Skeletal muscle tissue (tissue), 4 donors: ENCODE measurements around the gene CGN. TPM values are rescaled to one million over a fixed set of nuclear protein-coding genes. Genes with fewer than 3 reads are reported as not detected.
A peak's percentile ranks its signal among the peaks of the same experiment; 100 is the strongest.

Experiments used
- H3K27ac ChIP-seq: one replicate; pipeline ENCODE4 v1.7.0; 2013; ENCODE audit warnings: mild to moderate bottlenecking, low read depth, low read length, inconsistent platforms
- H3K27me3 ChIP-seq, 3 donors: one replicate each; pipeline ENCODE4 v1.7.0; 2013; ENCODE audit warnings: low read length in 3 of 3; ENCODE audit not compliant: control insufficient read depth in 3 of 3, insufficient read depth in 3 of 3
- H3K36me3 ChIP-seq, 3 donors: one replicate each; pipeline ENCODE4 v1.7.0; 2013; ENCODE audit warnings: low read length in 3 of 3; ENCODE audit not compliant: control insufficient read depth in 3 of 3, insufficient read depth in 3 of 3
- H3K4me1 ChIP-seq, 3 donors: one replicate each; pipeline ENCODE4 v1.7.0; 2013; ENCODE audit warnings: low read length in 3 of 3, mild to moderate bottlenecking in 3 of 3; ENCODE audit not compliant: control insufficient read depth in 3 of 3, insufficient read depth in 3 of 3
- H3K4me3 ChIP-seq, 3 donors: one replicate each; pipeline ENCODE4 v1.7.0; 2013; ENCODE audit warnings: low read length in 3 of 3
- H3K9ac ChIP-seq, 3 donors: one replicate each; pipeline ENCODE4 v1.7.0; 2013; ENCODE audit warnings: low read length in 3 of 3, mild to moderate bottlenecking in 3 of 3, moderate library complexity in 2 of 3, low read depth in 1 of 3
- H3K9me3 ChIP-seq, 3 donors: one replicate each; pipeline ENCODE4 v1.7.0; 2013; ENCODE audit warnings: low read length in 3 of 3; ENCODE audit not compliant: control insufficient read depth in 3 of 3
- total RNA-seq: library from RNA; depleted of rRNA; stranded (reverse); fragments of >200 nt; gene quantifications from one replicate; pipeline ENCODE4 v1.2.3, GENCODE V29; 2014
- donor health status: Osteomylitis.

CGN gene
- 0.52 TPM for total RNA-seq

DNA sequence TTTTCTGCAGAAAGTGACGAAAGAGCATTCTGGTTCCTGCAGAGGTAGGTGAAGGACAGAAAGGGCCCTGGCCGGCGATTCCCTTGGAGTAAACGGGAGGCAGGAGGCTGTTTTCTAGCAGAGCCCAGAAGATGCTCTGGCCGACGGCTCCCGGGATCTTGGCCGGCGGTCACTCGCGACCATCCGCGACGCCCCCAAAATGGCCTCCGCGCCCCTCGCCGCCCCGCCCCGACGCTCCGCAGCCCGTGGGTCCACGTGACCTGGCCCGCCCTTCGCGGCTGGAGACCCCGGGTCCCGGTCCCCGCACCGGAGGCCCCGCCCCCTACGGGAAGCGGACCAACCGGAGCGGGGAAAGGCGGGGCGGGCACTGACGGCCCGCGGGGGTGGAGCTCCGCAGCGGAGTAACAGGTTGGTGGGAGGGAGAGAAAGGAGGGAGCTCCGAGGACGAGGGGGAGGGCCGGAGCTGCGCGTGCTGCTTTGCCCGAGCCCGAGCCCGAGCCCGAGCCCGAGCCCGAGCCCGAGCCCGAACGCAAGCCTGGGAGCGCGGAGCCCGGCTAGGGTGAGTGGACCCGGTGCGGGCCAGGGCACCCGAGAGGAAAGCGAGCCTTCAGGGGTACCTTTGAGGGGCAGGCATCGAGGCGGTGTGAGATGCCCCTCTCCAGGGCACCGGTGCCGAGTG, at the start of gene CGN:
Gene CGN, plus strand, starts transcription at position 431 of the 679 bp plus-strand sequence. CDS start 7,133 bp downstream, outside the sequence.
- Histone ChIP-seq H3K36me3 (no peaks in the 10 kb centered on the region), H3K27ac (no peak within 1 kb of the TSS), H3K4me1 (peaks cover 11 to 15% (median 15%) of the 10 kb centered on the region in 3 donors), H3K9ac (peak within 1 kb of the TSS in 2 of 3 donors; percentile 50 to 64), H3K4me3 (peak within 1 kb of the TSS; percentile 59 to 69 (median 66)), H3K27me3 (peaks cover 19 to 27% (median 27%) of the 10 kb centered on the region in 3 donors), H3K9me3 (no peaks in the 10 kb centered on the region)

GRCh38 chr1:151461694-151462093, 49.5 kb upstream of the CGN start:
- no peak overlapping the region for H3K27ac ChIP-seq
- no peak overlapping the region for H3K9ac ChIP-seq
- H3K4me1 ChIP-seq, result peaks cover 2 to 10% (median 10%) of the 10 kb centered on the region in 3 donors
- no peaks in the 10 kb centered on the region for H3K36me3 ChIP-seq
- H3K4me3 ChIP-seq, result no peak overlapping the region
- no peaks in the 10 kb centered on the region for H3K9me3 ChIP-seq
- H3K27me3 ChIP-seq, result peaks cover 0 to 12% (median 0%) of the 10 kb centered on the region in 3 donors

DNA sequence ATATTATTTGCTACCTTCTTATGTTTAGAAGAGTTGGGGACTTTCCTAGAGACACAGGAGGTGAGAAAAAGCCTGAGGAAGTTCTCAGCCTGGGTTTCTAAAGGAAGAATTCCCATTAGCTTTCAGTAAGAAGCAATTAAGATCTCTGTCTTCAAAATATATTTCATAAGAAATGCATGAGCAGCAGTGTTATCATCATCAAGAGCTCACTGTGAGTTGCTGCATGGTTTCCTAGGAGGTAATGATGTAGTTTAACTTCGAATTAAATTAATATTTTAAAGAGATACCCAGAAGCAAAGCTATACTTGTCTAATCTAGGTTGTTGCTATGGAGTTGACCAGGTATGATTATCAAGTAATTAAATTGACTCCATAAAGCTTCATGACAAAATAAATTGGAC, 46.2 kb upstream of the CGN start:
- no peak overlapping the region for H3K27ac ChIP-seq
- no peak overlapping the region for H3K9ac ChIP-seq
- peaks cover 0 to 12% (median 0%) of the 10 kb centered on the region in 3 donors for H3K27me3 ChIP-seq
- H3K36me3 ChIP-seq, result no peaks in the 10 kb centered on the region
- no peaks in the 10 kb centered on the region for H3K9me3 ChIP-seq
- H3K4me3 ChIP-seq, result no peak overlapping the region
- H3K4me1 ChIP-seq, result no peaks in the 10 kb centered on the region

DNA sequence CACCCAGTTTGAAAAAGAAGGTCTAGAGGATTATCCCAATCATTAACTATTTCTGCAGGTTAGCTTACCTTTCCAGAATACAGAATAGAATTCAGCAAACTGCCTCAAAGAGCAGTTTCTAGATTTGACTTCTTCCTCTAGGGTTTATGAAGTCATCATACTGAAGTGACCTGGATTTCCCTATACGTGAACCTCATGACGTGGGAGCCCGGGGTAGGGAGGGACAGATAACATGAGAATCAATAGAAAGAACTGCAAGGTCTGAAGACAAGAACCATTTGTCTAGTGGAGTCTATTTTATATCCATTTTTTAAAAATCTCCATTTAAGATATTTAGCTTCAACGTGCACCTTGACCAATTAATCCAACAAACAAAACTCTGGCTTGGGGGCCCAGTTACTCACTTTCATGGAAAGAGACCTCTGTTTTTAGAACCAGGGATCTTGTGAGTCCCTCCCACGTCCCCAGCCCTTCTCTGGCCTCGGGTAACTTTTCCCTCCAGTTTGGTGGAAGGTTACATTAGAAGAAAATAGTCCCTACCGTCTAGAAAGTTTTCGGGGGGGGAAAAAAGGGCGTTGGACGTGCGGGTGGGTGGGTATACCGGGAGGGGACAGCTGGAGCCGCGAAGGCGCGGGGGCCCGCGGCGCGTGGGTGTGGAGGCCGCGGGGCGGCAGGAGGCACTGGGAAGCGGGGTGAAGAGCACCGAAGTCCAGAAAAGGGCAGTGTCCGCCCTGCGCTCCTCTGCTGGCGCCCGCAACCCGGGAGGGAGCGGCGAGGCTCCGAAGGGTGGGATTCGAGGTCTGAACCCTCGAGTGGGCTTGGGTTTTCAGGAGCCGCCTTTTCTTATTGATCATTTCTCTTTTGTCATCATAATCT, 38.1 kb upstream of the CGN start:
- H3K27me3 ChIP-seq, result no peaks in the 10 kb centered on the region
- peak overlapping the region; percentile 69 to 77 (median 76) for H3K4me3 ChIP-seq
- no peaks in the 10 kb centered on the region for H3K36me3 ChIP-seq
- H3K4me1 ChIP-seq, result no peaks in the 10 kb centered on the region
- H3K9ac ChIP-seq, result peak overlapping the region; percentile 64 to 72 (median 67)
- H3K27ac ChIP-seq, result peak overlapping the region; percentile 44
- H3K9me3 ChIP-seq, result no peaks in the 10 kb centered on the region

DNA sequence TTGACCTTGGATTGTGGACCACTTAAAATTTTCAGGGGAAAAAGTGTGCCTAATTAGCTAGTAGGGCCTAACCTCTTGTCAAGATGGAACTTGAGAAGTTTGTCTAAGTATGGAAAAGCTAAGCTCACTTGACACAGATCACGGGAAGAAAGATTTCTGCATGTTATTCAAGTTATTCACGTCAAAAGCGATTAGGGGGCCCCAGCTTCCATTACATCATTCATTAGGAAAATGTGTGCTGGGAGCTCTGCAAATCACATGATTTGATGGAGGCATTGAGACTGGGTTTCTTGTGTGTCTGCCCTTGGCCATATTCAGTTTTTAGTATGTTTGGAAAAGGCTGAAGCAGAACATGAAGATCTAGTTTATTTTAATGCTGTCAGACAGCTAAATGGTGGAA, 36.4 kb upstream of the CGN start:
- Histone ChIP-seq H3K27me3 (no peaks in the 10 kb centered on the region), H3K27ac (no peak overlapping the region), H3K9me3 (no peaks in the 10 kb centered on the region), H3K36me3 (no peaks in the 10 kb centered on the region), H3K9ac (no peak overlapping the region), H3K4me3 (no peak overlapping the region), H3K4me1 (no peaks in the 10 kb centered on the region)

DNA sequence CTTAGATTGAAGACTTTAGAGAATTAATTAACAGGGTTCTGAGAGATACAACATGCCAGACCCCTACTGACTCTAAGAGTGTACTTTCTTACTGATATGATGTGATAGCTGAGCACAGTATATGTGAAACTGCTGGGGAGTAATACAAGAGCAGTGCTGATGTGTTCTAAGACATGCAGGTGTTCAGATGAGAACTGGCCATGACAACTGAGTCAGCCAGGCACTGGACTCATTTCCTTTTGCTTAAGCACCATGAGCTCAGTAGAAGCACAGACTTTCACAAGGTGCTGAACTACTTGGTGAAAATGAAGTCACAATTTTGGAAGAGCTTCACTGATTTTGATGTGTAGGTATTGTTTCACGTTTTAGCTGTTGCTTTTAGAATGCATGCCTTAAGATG, 36.0 kb upstream of the CGN start:
- Histone ChIP-seq H3K4me1 (no peaks in the 10 kb centered on the region), H3K4me3 (no peak overlapping the region), H3K9ac (no peak overlapping the region), H3K27ac (no peak overlapping the region), H3K27me3 (no peaks in the 10 kb centered on the region), H3K36me3 (no peaks in the 10 kb centered on the region), H3K9me3 (no peaks in the 10 kb centered on the region)

GRCh38 chr1:151476083-151476482, 35.1 kb upstream of the CGN start:
- Histone ChIP-seq H3K27me3 (no peaks in the 10 kb centered on the region), H3K9me3 (no peaks in the 10 kb centered on the region), H3K4me3 (no peak overlapping the region), H3K36me3 (no peaks in the 10 kb centered on the region), H3K9ac (no peak overlapping the region), H3K27ac (no peak overlapping the region), H3K4me1 (no peaks in the 10 kb centered on the region)

DNA sequence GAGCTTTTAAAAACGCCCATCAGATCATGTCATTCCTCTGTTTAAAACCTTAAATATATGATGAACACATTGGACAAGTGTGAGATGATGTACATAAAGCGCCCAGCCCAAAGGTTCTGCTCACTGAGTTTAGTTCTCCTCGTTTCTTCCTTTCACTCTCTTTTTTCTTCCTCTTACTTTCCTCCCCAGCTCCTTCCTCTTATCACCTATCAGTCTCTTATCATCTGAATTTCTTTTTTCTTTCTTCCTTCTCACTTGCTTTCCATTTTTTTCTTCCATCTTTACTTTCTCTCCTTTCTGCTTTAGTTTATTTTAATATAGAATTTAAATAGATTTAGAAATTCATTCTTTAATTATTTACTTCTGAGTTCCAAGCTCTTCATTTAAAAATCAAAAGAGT, 34.1 kb upstream of the CGN start:
- H3K4me1 ChIP-seq, result no peaks in the 10 kb centered on the region
- H3K36me3 ChIP-seq, result no peaks in the 10 kb centered on the region
- H3K27me3 ChIP-seq, result no peaks in the 10 kb centered on the region
- no peak overlapping the region for H3K9ac ChIP-seq
- no peak overlapping the region for H3K4me3 ChIP-seq
- H3K9me3 ChIP-seq, result no peaks in the 10 kb centered on the region
- H3K27ac ChIP-seq, result no peak overlapping the region

DNA sequence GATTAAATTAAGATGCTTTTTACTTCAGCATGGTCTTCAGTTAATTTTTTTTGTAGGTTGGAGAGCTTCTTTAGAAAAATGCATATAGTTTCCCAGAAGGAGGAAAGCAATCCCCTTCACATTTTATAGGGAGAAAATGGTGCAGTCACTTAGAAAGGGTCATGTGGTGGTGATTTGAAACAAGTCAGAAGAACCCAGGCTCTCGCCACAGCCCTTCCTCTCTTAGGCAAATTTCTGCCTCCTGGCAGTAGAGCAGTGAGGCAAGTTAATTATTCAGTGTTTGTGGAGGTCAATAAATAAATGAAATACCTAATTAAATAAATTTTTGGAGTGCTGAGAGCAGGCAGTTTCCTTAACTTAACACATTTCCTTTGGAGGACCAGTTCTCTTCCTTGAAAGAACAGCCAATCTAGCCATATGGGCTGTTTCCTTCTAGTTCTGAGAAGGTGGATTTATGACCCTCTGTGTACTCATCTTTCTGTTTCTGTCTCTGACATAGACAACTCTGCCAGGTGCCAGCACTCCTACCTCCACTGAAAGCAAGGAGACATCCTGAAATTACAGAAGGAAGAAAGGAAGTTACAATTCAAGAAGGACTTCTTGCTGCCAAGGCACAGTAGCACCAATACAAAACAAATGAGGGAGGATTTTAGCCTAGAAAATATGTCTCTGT, 32.9 kb upstream of the CGN start:
- Histone ChIP-seq H3K27ac (no peak overlapping the region), H3K27me3 (no peaks in the 10 kb centered on the region), H3K4me3 (no peak overlapping the region), H3K9me3 (no peaks in the 10 kb centered on the region), H3K4me1 (no peaks in the 10 kb centered on the region), H3K36me3 (no peaks in the 10 kb centered on the region), H3K9ac (no peak overlapping the region)

DNA sequence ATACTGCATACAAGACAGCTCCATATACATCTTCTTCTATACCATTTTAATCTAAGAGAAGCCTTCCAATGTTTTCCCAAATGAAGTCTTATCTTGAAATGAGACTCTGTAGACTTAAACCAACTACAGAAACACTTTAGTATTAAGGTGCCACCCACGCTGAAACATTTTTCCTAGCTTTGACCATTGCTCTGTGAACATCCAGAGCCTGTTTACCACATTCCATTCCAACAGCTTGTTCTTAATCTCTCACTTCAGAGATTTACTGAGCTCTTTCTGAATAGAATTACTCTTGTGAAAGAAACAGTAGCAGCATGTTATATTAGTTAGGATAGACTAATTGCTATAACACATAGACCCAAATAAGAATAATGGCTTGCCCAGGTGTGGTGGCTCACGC, 32.3 kb upstream of the CGN start:
- Histone ChIP-seq H3K27ac (no peak overlapping the region), H3K9ac (no peak overlapping the region), H3K36me3 (no peaks in the 10 kb centered on the region), H3K27me3 (no peaks in the 10 kb centered on the region), H3K9me3 (no peaks in the 10 kb centered on the region), H3K4me3 (no peak overlapping the region), H3K4me1 (no peaks in the 10 kb centered on the region)
